Colonic mucosa (tissue), 4 donors: ENCODE data around the gene SPEG. TPM values are rescaled to one million over a fixed set of nuclear protein-coding genes. Genes with fewer than 3 reads are reported as not detected.

Experiments
- DNase-seq: peaks from one replicate; pipeline ENCODE4 v3.0.0-alpha.2; 2020
- H3K27ac ChIP-seq: fragments of 200-600 bp; one replicate; pipeline ENCODE4 v1.8.0; 2021
- H3K27me3 ChIP-seq: fragments of 200-600 bp; one replicate; pipeline ENCODE4 v1.8.0; 2021
- H3K36me3 ChIP-seq: fragments of 200-600 bp; one replicate; pipeline ENCODE4 v1.8.0; 2021
- H3K4me1 ChIP-seq: fragments of 200-600 bp; one replicate; pipeline ENCODE4 v1.8.0; 2021; ENCODE audit warnings: mild to moderate bottlenecking
- H3K4me3 ChIP-seq: fragments of 200-600 bp; one replicate; pipeline ENCODE4 v1.8.0; 2021
- H3K9ac ChIP-seq, 2 donors: one replicate each; pipeline ENCODE4 v1.7.0; 2013; ENCODE audit warnings: control low read depth in 2 of 2, low read depth in 2 of 2, low read length in 2 of 2
- H3K9me3 ChIP-seq: fragments of 200-600 bp; one replicate; pipeline ENCODE4 v1.8.0; 2021
- CTCF ChIP-seq: fragments of 200-600 bp; IDR thresholded peaks from one replicate; pipeline ENCODE4 v1.8.0; 2022; ENCODE audit warnings: antibody characterized with exemption, mild to moderate bottlenecking
- intact Hi-C: fragments of 100-400 bp; cut with DNase I; formaldehyde crosslinking; loops from one replicate; pipeline ENCODE4 v1.14.1; 2022
- total RNA-seq, 2 donors: library from RNA; stranded (reverse); fragmentation: NEBNext Ultra II Directional in 1 of 2; extraction: Animal tissue kit (Norgen Biotek cat#: 25700) in 1 of 2; gene quantifications; one replicate each; pipeline ENCODE4 v1.2.1, GENCODE V29; 2021
- donor health status: healthy.
- donor health status: DM: no; HTN: no; CAD: no.
- donor health status: DM: no; HTN: no; CAD: no.

Gene SPEG
- total RNA-seq, 2 donors from 2014 or later = 6.2 to 19.3 TPM

- TF ChIP-seq CTCF = no peak
- no peak for DNase-seq
- no peaks in the 10 kb centered on the region for H3K27me3 ChIP-seq
- no peak overlapping the region for H3K9ac ChIP-seq
- intact Hi-C loops = no loop called here
- no peaks in the 10 kb centered on the region for H3K9me3 ChIP-seq
- H3K4me1 ChIP-seq = peaks cover 4% of the 10 kb centered on the region
- H3K36me3 ChIP-seq = no peaks in the 10 kb centered on the region
- H3K4me3 ChIP-seq = no peak overlapping the region
- H3K27ac ChIP-seq = no peak overlapping the region
Observed at GRCh38 chr2:219538956-219539788, 104.5 kb downstream of the SPEG start.

GRCh38 chr2:219539926-219540678 is 105.5 kb downstream of the SPEG start:
- intact Hi-C loops = loop anchor here (2.0 to 5.0 kb wide), 2 partner anchors 103 to 147 kb away; no protein-coding TSS in a partner anchor
- Histone ChIP-seq H3K4me3 (no peak overlapping the region), H3K9ac (no peak overlapping the region), H3K4me1 (peaks cover 4% of the 10 kb centered on the region), H3K27me3 (no peaks in the 10 kb centered on the region), H3K9me3 (no peaks in the 10 kb centered on the region), H3K27ac (no peak overlapping the region), H3K36me3 (no peaks in the 10 kb centered on the region)
- DNase-seq = no peak
- no peak for TF ChIP-seq CTCF

DNA sequence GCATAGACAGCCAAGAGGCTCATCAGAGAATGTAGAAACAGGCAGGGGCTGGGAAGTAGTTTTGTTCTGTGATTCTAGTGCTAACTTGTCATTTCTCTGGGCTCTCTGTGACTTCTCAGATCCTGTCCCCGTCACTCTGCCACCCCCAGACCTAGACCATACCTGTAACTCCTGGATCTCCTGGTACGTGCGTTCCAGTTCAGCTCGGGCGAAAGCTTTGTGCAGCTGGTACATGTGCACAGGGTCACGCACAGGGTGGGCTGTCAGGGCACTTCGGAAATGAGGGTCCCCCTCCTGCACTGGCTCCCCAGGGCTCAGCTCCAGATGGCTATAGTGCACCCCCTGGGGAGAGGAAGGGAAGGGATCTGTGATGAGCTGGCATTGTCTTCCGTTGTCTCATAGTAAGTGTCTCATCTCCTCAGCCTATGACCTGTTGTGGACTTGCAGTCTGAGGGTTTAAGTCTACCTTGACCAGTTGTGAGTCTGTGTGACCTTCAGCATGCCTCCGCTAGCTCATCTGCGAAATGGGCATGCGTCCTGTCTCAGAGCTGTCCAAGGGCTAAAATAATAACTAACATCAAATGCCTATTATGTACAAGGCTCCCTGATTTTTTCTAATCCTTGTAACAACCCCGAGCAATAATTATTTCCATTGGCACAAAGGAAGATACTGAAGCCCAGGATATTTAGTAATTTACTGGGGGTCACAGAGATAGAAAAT is 106.3 kb downstream of the SPEG start:
- no peak for TF ChIP-seq CTCF
- Histone ChIP-seq H3K36me3 (no peaks in the 10 kb centered on the region), H3K27me3 (no peaks in the 10 kb centered on the region), H3K9ac (no peak overlapping the region), H3K27ac (no peak overlapping the region), H3K4me3 (no peak overlapping the region), H3K4me1 (peaks cover 4% of the 10 kb centered on the region), H3K9me3 (no peaks in the 10 kb centered on the region)
- DNase-seq = no peak
- intact Hi-C loops = loop anchor here (2.0 to 5.0 kb wide), 2 partner anchors 102 to 146 kb away; no protein-coding TSS in a partner anchor

- DNase-seq = peak; percentile 93
- Histone ChIP-seq H3K9ac (peak overlapping the region in 1 of 2 donors; percentile 56), H3K4me3 (peak overlapping the region; percentile 35), H3K27ac (no peak overlapping the region), H3K4me1 (peaks cover 4% of the 10 kb centered on the region), H3K27me3 (no peaks in the 10 kb centered on the region), H3K36me3 (no peaks in the 10 kb centered on the region), H3K9me3 (no peaks in the 10 kb centered on the region)
- intact Hi-C loops = loop anchor here (2.0 to 5.0 kb wide), 2 partner anchors 101 to 146 kb away; no protein-coding TSS in a partner anchor
- peak; percentile 99 for TF ChIP-seq CTCF
Observed at GRCh38 chr2:219541611-219542180, 107.1 kb downstream of the SPEG start.
